Endothelial cell of umbilical vein (primary cell): Measurements from ENCODE around the gene EXOC6B. TPM values are rescaled to one million over a fixed set of nuclear protein-coding genes. Genes with fewer than 3 reads are reported as not detected.
A peak's percentile ranks its signal among the peaks of the same experiment; 100 is the strongest.

Experiments used
- BruUV-seq: library from RNA; stranded (reverse); fragments of 400-500 nt; replicated peaks from 2 replicates; lab custom pipeline; 2021; lab: Mats Ljungman, UMichigan
- CTCF ChIA-PET: fragments of 300-600, 350-600 bp; sonication (Branson Sonifier 250); formaldehyde crosslinking; loops from one replicate; lab custom pipeline; 2021; ENCODE audit warnings: antibody characterized with exemption, inconsistent platforms; lab: Charles Lee
- POLR2A ChIA-PET: fragments of 300-600, 350-600 bp; sonication (Branson Sonifier 250); formaldehyde crosslinking; loops from one replicate; lab custom pipeline; 2021; ENCODE audit warnings: antibody characterized with exemption, inconsistent platforms; lab: Charles Lee
- DNase-seq: peaks from one replicate; pipeline ENCODE4 v3.0.0-alpha.2; 2011; ENCODE audit warnings: low read depth, low spot score
- FAIRE-seq: peaks from 2 replicates; lab custom pipeline; 2011; peaks lifted over from hg19 to GRCh38; lab: Jason Lieb, UNC
- H2AFZ ChIP-seq: 2 replicates; pipeline ENCODE4 v1.6.0; 2012; ENCODE audit warnings: low read depth, low read length, control low read depth, inconsistent platforms
- H3K27ac ChIP-seq: 2 replicates; pipeline ENCODE4 v1.5.1; 2011; ENCODE audit warnings: low read depth, mild to moderate bottlenecking, control low read depth, low read length, moderate library complexity; ENCODE audit not compliant: insufficient read depth
- H3K27me3 ChIP-seq, 2 experiments: 2 replicates each; pipeline versions ENCODE4 v1.6.0 to v1.6.1; 2011; ENCODE audit warnings: low read length in 2 of 2, mixed read lengths in 1 of 2; ENCODE audit not compliant: control insufficient read depth in 2 of 2, insufficient read depth in 2 of 2
- H3K36me3 ChIP-seq, 2 experiments: 2 replicates in 1 of 2; 3 replicates in 1 of 2; pipeline ENCODE4 v1.5.1; 2011; ENCODE audit warnings: low read length in 2 of 2, mild to moderate bottlenecking in 1 of 2, moderate library complexity in 1 of 2; ENCODE audit not compliant: control insufficient read depth in 2 of 2, insufficient read depth in 2 of 2; ENCODE audit errors: extremely low read depth in 1 of 2
- H3K4me1 ChIP-seq: 3 replicates; pipeline ENCODE4 v1.5.1; 2011; ENCODE audit warnings: mild to moderate bottlenecking, low read length; ENCODE audit not compliant: control insufficient read depth, insufficient read depth; ENCODE audit errors: extremely low read depth
- H3K4me2 ChIP-seq: 2 replicates; pipeline ENCODE4 v1.6.1; 2011; ENCODE audit warnings: low read length, control low read depth, mixed read lengths; ENCODE audit not compliant: insufficient read depth
- H3K4me3 ChIP-seq, 3 experiments: fragments of 200-600 bp in 1 of 3; sonication (generic), shearing (Covaris generic) in 1 of 3; replicated peaks in 1 of 3; 2 replicates each; pipeline ENCODE4 v1.5.1; 2011 to 2016; ENCODE audit warnings: control low read depth in 3 of 3, low read length in 3 of 3, mild to moderate bottlenecking in 2 of 3, inconsistent platforms in 1 of 3, low read depth in 1 of 3, moderate library complexity in 1 of 3; ENCODE audit not compliant: insufficient read depth in 1 of 3
- H3K79me2 ChIP-seq: 2 replicates; pipeline ENCODE4 v1.6.0; 2012; ENCODE audit warnings: low read length, inconsistent platforms; ENCODE audit not compliant: control insufficient read depth, insufficient read depth
- H3K9ac ChIP-seq: replicated peaks from 2 replicates; pipeline ENCODE3; 2011; ENCODE audit warnings: low read length, control low read depth; ENCODE audit not compliant: insufficient read depth; ENCODE audit errors: extremely low read depth
- H3K9me1 ChIP-seq: replicated peaks from 3 replicates; pipeline ENCODE4 v1.6.0; 2011; ENCODE audit warnings: mild to moderate bottlenecking, low read length; ENCODE audit not compliant: control insufficient read depth, insufficient read depth; ENCODE audit errors: extremely low read depth
- H3K9me3 ChIP-seq: replicated peaks from 2 replicates; pipeline ENCODE4 v1.5.1; 2012; ENCODE audit warnings: low read length, inconsistent platforms; ENCODE audit not compliant: control insufficient read depth, insufficient read depth
- H4K20me1 ChIP-seq: replicated peaks from 2 replicates; pipeline ENCODE3; 2011; ENCODE audit warnings: mild to moderate bottlenecking, low read length; ENCODE audit not compliant: control insufficient read depth, insufficient read depth; ENCODE audit errors: extremely low read depth
- EZH2 ChIP-seq: IDR thresholded peaks from 2 replicates; pipeline ENCODE4 v1.6.1; 2012; ENCODE audit warnings: borderline replicate concordance, low read depth, mild to moderate bottlenecking, moderate library complexity, low read length, inconsistent platforms; ENCODE audit not compliant: severe bottlenecking
- FOS ChIP-seq: IDR thresholded peaks from 2 replicates; pipeline ENCODE4 v1.6.1; 2011; ENCODE audit warnings: mild to moderate bottlenecking, low read length, moderate library complexity, borderline replicate concordance; ENCODE audit not compliant: insufficient read depth
- GATA2 ChIP-seq: IDR thresholded peaks from 2 replicates; pipeline ENCODE4 v1.7.0; 2011; ENCODE audit warnings: low read depth, mild to moderate bottlenecking, moderate library complexity, mixed read lengths, low read length; ENCODE audit not compliant: insufficient read length, insufficient read depth
- JUN ChIP-seq: IDR thresholded peaks from 2 replicates; pipeline ENCODE4 v1.6.1; 2011; ENCODE audit warnings: borderline replicate concordance, low read depth; ENCODE audit not compliant: insufficient read length, insufficient read depth
- MYC ChIP-seq: IDR thresholded peaks from one replicate; pipeline ENCODE4 v1.6.1; 2011; ENCODE audit warnings: mild to moderate bottlenecking, low read depth, low read length
- POLR2A ChIP-seq: IDR thresholded peaks from 2 replicates; pipeline ENCODE4 v1.6.1; 2012; ENCODE audit warnings: low read depth, mild to moderate bottlenecking, control low read depth, low read length
- POLR2AphosphoS5 ChIP-seq: IDR thresholded peaks from 2 replicates; pipeline ENCODE4 v1.6.1; 2012; ENCODE audit warnings: low read depth, mild to moderate bottlenecking, control low read depth, low read length, moderate library complexity; ENCODE audit not compliant: insufficient read depth
- dilution Hi-C: fragments of 300-500 bp; cut with MboI; formaldehyde crosslinking; loops from one replicate; pipeline ENCODE4 v1.15.0; 2019; ENCODE audit warnings: low sequenced_read_pairs; ENCODE audit not compliant: extremely low pct_ligation_motif_present
- intact Hi-C: fragments of 100-400 bp; cut with micrococcal nuclease; formaldehyde crosslinking; loops from one replicate; pipeline ENCODE4 v1.10.0; 2022
- polyA plus RNA-seq, 4 experiments: library from polyadenylated mRNA; depleted of rRNA in 3 of 4; stranded (reverse) in 3 of 4; unstranded in 1 of 4; fragments of >200 nt; gene quantifications; 2 replicates each; pipeline versions ENCODE4 v1.2.1 to v1.2.3, GENCODE V29; 2011 to 2012; ENCODE audit warnings: missing spikeins in 1 of 4
- total RNA-seq: library from RNA; stranded (reverse); gene quantifications from 2 replicates; pipeline ENCODE4 v1.2.3, GENCODE V29; 2021
- TF ChIP-seq, protein P1 (sequence below), 2 donors: IDR thresholded peaks; 1 replicate in 1 of 2; 2 replicates in 1 of 2; pipeline ENCODE4 v1.5.1; 2011; ENCODE audit warnings: low read length in 2 of 2, mild to moderate bottlenecking in 2 of 2, moderate library complexity in 2 of 2, control low read depth in 1 of 2, inconsistent platforms in 1 of 2, low read depth in 1 of 2; ENCODE audit not compliant: insufficient read depth in 1 of 2; ENCODE audit errors: extremely low read depth in 1 of 2
- TF ChIP-seq, protein P2 (sequence below): IDR thresholded peaks from 2 replicates; pipeline ENCODE4 v1.6.1; 2011; ENCODE audit not compliant: insufficient read depth, insufficient read length

Gene EXOC6B
- total and polyA plus RNA-seq, 2 donors (not counting 3 experiments of a cell fraction or from before 2014, with no cell fraction given): 10.8 to 34.8 TPM

DNA sequence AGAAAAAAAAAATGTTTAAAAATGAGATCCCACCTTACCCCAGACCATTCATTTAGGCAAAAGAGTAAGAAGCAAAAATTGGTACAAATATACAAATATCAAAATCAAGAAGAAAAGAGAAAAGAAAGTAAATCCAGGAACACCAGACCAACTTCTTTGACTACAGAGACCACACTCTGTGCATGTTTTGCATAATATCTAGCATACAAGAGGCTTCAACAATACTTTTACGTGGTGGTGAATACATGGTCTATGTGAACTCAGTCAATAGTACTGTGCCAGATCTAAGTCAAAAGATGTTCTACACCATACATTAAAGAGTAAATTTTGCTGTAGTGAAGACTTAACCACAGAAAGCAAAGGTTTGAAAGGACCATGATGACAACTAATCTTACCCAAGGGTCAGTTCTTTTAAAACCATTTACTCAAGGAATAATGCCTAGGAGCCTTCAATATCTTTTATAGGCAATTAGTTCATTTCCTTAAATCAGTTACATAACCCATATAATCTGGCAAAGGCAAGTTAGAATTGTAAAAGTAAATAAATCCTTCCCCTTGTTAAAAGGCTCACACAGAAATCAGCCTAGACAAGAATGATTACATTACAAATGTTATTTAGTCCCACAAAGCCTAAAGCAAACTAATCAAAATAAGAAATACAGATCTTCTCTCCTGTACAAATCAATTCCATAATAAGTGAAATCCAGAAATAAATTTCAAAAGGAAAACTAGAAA, 115.2 kb downstream of the EXOC6B start:
- H3K36me3 ChIP-seq: no peaks in the 10 kb centered on the region
- no peaks in the 10 kb centered on the region for H3K4me1 ChIP-seq
- H3K4me2 ChIP-seq: no peak overlapping the region
- H3K9me3 ChIP-seq: no peaks in the 10 kb centered on the region
- TF ChIP-seq GATA2 (no peak), JUN (no peak), POLR2AphosphoS5 (no peak), POLR2A (no peak), EZH2 (no peak), MYC (no peak), FOS (no peak)
- TF ChIP-seq, protein P1, sequence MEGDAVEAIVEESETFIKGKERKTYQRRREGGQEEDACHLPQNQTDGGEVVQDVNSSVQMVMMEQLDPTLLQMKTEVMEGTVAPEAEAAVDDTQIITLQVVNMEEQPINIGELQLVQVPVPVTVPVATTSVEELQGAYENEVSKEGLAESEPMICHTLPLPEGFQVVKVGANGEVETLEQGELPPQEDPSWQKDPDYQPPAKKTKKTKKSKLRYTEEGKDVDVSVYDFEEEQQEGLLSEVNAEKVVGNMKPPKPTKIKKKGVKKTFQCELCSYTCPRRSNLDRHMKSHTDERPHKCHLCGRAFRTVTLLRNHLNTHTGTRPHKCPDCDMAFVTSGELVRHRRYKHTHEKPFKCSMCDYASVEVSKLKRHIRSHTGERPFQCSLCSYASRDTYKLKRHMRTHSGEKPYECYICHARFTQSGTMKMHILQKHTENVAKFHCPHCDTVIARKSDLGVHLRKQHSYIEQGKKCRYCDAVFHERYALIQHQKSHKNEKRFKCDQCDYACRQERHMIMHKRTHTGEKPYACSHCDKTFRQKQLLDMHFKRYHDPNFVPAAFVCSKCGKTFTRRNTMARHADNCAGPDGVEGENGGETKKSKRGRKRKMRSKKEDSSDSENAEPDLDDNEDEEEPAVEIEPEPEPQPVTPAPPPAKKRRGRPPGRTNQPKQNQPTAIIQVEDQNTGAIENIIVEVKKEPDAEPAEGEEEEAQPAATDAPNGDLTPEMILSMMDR (IDR thresholded peaks at IDR 0.05; ENCODE audit: extremely low read depth in 1 of 2, insufficient read depth in 1 of 2, low read depth in 1 of 2, low read length in 2 of 2): no peak
- TF ChIP-seq, protein P2, sequence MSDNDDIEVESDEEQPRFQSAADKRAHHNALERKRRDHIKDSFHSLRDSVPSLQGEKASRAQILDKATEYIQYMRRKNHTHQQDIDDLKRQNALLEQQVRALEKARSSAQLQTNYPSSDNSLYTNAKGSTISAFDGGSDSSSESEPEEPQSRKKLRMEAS: no peak
- H3K27ac ChIP-seq: no peak overlapping the region
- no peak overlapping the region for H3K4me3 ChIP-seq
- H2AFZ ChIP-seq: no peak overlapping the region
- no peaks in the 10 kb centered on the region for H3K79me2 ChIP-seq
- dilution Hi-C loops: no loop called here
- DNase-seq (no peak), FAIRE-seq (peak; percentile 38)
- H3K27me3 ChIP-seq: no peaks in the 10 kb centered on the region
- BruUV-seq: no TSS peak
- no peaks in the 10 kb centered on the region for H4K20me1 ChIP-seq
- no peak overlapping the region for H3K9ac ChIP-seq
- intact Hi-C loops: loop anchor here (5.0 kb wide), 1 partner anchor 37 kb away; no protein-coding TSS in a partner anchor
- CTCF ChIA-PET: interaction anchor here (1.3 kb wide), 1 partner anchor 105 kb away, joined by 3 read pairs; no protein-coding TSS in a partner anchor
- H3K9me1 ChIP-seq: no peaks in the 10 kb centered on the region
- POLR2A ChIA-PET: no interaction called here
